Measurements from ENCODE around the gene SRXN1.

SRXN1 gene

DNA sequence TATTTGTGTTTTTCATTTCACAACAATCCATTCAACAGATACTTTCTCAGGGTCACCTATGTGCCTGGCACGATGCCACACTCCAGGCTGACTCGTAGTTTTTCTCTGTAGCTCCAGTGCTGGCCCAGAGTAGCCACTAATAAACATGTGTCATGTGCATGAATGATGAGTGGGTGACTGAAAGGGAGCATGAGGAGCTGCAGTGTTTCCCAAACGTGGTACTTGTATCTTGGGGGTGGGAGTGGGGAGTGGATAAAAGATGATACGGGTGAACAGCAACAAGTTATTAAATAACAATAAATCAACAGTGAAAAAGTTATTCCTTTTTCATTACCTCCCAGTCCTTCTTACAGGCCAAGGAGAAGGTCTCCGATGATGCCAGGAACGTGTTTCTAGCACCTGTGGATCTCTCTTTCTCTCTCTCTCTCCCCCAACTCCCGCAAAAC lies 17.1 kb downstream of the SRXN1 start:
- DNase-seq (ENCODE audit: low read depth in 2 of 2), result no peak

DNA sequence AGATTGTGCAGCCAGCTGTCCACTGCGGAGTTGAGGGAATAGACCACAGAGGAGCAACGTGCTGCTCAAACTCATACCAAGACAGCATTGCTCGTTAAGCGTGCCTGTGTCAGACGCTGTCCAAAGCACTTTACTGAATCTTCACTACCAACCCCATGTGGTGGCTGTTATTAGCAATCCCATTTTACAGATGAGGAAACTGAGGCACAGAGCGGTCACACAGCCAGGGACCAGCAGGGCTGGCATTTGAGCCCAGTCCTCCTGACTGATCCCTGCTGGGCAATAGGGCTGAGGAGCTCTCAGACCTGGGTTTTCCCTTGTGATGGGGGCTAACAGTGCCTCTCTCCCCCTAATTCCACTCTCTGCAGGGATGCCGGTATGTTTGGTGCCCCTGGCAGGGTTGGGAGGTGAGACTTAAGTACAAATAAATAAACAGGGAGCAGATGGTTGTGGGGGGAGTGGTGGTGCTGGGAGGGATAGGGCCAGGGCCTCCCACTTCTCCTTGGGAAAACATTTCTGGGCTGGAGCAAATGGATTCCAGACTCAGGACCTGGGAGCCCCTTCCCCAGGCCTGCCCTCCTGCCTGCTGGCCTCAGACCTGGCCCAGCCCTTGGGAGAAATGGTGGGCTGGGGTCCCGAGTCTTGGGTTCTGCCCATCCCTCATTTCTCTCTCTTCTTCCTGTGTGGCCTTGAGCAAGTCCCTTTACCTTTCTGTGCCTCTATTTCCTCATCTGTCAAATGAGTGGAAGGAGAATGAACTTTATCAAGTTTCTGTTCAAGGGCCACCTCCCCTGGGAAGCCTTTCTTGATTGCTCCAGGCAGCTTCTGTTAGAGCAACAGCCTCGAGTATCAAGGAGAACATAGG lies 17.7 kb downstream of the SRXN1 start:
- DNase-seq (ENCODE audit: low read depth in 2 of 2), result no peak

DNA sequence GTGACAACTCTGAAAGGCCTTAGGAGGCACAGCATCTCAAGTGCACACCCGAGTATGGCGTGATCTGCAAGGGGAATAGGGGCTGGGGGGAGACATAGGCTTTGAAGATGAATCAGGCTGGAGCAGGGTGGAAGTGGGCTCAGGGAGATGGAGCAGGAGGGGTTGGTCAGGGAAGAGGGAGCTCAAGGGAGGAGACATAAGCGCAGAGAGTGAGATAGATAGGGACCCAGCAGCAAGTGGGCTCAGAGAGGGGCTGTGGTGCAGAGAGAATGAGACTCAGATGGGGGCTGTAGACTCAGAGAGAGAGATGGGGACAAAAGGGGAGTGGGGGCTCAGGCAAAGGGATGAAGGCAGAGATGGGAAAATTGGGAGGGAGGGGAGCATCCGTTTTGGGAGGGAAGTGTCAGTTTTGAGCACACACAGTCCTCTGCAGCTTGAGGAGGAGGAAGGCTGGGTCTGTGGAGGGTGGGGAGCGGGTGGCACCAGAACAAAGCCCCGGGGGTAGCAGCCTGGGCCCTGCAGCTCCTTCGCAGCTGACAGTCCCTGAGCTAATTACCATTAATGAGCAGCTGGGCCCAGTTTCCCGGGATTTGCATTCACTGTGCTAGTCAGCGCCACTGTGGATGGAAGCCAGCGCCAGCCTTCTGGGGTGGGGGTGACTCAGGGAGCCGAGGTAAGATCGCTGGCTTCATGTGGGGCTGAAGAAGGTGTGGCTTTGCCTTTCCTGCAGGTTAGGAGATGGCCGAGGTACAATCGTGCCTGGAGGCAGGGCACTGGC lies 18.7 kb downstream of the SRXN1 start:
- no peak for DNase-seq (ENCODE audit: low read depth in 2 of 2)

- no peak for DNase-seq (ENCODE audit: low read depth in 2 of 2)
Measured at GRCh38 chr20:631101-631500, 21.9 kb downstream of the SRXN1 start.

GRCh38 chr20:626579-626978 lies 26.4 kb downstream of the SRXN1 start:
- DNase-seq (ENCODE audit: low read depth in 2 of 2), result no peak

GRCh38 chr20:625360-625932 lies 27.6 kb downstream of the SRXN1 start:
- DNase-seq (ENCODE audit: low read depth in 2 of 2), result no peak

DNA sequence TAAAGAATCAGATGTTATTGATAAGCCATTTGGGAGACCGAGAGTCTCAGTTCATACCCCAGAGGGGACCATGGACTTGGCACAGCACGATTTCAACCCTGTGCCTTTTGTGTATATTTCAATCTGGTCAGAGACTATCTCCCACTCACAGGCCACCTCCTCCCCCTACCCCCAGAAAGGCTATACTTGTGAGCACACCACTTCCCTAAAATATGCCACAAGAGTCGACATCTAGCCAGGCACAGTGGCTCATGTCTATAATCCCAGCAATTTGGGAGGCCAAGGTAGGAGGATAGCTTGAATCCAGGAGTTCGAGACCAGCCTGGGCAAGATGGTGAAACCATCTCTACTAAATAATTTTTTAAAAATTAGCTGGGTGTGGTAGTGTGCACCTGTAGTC lies 29.3 kb downstream of the SRXN1 start:
- no peak for DNase-seq (ENCODE audit: low read depth in 2 of 2)

- no peak for DNase-seq (ENCODE audit: low read depth in 2 of 2)
Measured at GRCh38 chr20:623021-623420, 30.0 kb downstream of the SRXN1 start.

GRCh38 chr20:622161-622560 lies 30.8 kb downstream of the SRXN1 start:
- no peak for DNase-seq (ENCODE audit: low read depth in 2 of 2)

DNA sequence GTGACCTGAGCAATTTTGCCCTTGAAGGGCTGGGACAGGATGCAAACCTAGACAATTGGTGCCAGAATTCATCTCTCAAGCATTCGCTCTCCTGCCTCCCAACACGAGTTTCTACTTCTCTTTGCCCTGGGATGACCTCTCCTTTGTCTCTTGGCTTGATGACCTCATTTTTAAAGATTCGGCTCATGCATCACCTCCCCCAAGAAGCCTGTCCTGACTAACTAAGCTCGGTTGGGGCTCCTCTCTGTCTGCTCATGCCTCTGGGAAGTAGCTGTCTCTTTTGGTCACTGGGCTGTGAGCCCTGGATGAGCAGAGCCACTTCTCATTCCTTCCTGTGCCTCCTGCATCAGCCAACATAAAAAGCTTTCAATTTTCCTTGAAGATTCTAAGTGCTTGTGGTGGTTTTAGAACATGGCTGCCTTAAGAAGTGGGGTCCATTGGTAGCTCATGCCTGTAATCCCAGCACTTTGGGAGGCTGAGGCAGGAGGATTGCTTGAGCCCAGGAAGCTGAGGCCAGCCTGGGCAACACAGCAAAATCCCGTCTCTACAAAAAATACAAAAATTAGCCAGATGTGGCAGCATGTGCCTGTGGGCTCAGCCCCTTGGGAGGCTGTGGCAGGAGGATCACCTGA lies 31.8 kb downstream of the SRXN1 start:
- DNase-seq (ENCODE audit: low read depth in 2 of 2), result no peak

DNA sequence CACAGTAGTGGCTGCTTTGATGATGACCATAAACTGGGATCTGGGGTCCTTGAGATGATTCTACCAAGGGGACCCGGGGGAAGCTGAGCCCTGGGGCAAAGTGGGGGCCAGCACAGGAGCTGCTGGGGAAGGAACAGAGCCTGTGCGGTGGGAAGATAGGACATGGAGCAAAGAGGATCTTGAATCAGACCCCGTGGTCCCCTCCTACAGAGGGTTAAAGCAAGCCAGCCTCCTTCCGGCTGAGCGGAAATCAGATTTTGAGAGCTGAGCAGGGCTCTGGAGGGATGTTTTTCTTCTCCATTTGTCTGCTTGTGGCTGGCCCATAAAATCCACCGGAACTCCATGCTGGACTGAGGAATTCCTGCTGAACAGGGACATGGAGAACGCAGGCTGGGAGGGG lies 32.8 kb downstream of the SRXN1 start:
- DNase-seq (ENCODE audit: low read depth in 2 of 2), result no peak

GRCh38 chr20:618980-619379 lies 34.0 kb downstream of the SRXN1 start:
- DNase-seq (ENCODE audit: low read depth in 2 of 2), result no peak

- no peak for DNase-seq (ENCODE audit: low read depth in 2 of 2)
Measured at GRCh38 chr20:617934-618690, 34.9 kb downstream of the SRXN1 start.

- no peak for DNase-seq (ENCODE audit: low read depth in 2 of 2)
Measured at GRCh38 chr20:615514-615913, 37.5 kb downstream of the SRXN1 start.

GRCh38 chr20:611843-612185 lies 41.2 kb downstream of the SRXN1 start:
- DNase-seq (ENCODE audit: low read depth in 2 of 2), result no peak

DNA sequence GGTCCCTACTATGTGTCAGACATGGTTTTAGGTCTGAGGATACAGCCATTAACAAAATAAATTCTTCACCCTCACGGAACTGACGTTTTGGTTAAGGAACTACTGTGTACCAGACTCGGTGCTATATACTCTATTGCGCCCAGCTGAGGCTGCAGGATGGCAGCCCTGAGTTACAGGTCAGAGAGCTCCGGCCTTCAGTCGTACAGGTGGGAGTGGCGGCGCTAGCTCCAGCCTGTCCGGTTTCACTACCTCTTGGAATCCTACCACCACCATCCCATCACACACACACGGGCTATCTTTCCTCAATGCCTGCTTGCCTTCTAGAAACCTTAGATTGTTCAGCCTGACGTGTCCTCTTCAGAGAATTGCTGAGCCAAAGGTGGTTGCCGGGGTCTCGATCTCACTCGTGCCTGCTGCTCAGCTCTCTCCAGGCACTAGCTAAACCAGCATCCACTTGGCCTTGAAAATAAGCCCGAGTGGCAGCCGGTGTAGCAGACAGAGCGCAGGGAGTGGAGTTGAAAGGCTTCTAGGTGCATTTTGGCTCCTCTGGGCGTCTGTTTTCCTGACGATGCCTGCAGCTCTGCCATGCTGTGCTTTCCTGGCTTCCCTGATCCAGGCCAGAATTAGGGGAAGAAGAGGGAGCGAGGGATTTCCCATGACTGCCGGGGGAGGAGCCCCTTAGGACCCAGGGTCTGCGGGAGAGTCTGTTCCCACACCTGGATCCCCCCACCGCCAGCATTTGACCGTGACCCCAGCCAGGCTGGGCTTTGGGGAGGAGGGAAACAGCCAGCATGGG lies 41.8 kb downstream of the SRXN1 start:
- DNase-seq (ENCODE audit: low read depth in 2 of 2), result no peak

DNA sequence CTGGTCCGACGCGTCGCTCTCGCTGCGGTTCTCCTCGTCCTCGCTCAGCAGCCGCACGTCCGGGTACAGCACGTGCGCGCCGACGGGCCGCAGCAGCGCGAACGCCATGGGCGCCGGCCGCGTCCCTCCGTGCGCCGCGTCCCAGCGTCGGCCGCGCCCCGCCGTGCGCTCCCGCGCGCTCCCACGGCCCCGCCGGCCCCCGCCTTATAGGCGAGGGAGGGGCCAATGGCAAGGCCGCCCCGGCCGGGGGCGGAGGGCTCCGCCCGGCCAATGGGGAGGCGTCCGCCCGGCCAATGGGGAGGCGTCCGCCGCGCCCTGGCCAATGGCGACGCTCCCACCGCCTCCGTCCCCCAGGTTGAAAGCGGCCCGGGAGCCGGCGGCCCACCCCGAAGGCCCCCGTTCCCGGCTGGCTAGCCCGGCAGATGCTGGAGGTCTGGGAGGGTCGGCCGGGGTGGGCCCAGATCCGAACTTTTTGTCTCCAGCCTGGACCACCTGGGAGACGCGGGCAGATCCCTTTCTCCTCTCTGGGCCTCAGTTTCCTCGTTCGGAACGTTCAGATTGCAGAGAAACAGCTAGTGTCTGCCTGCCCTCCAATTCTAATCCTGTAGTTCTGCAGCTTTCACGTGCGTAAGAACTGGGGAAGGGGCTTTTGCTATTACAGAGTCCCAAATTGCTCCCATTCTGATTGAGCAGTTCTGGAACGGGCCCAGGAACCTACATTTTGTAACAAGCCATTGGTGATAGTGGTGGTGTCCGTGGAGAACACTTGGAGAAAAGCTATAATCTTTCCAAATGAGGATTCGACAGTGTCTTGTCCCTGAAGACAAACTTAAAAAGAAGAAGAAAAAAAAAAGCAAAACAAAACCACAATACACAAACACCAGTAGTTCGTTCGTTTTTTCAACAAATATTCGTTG lies 42.6 kb downstream of the SRXN1 start, which contains the start of gene TCF15:
TSS of gene TCF15 (minus strand) at position 180 of the 917 bp plus-strand sequence. CDS start at position 108, 72 bp downstream.
- peak in 1 of 2 donors; percentile 7 for DNase-seq (ENCODE audit: low read depth in 2 of 2)

- no peak for DNase-seq (ENCODE audit: low read depth in 2 of 2)
Measured at GRCh38 chr20:609371-609964, 43.5 kb downstream of the SRXN1 start.

GRCh38 chr20:608970-609369 lies 44.0 kb downstream of the SRXN1 start:
- DNase-seq (ENCODE audit: low read depth in 2 of 2), result no peak
